GM12878 (cell line): Measurements from ENCODE around the gene TOLLIP. TPM values are rescaled to one million over a fixed set of nuclear protein-coding genes. Genes with fewer than 3 reads are reported as not detected.

Source experiments
- ATAC-seq: fragments of 200-7000 bp; cut with Tn5 transposase; 3 replicates; pipeline ENCODE4 v1.9.1; 2020; ENCODE audit warnings: mild to moderate bottlenecking, moderate library complexity
- BruUV-seq: library from RNA; stranded (reverse); fragments of 400-500 nt; replicated peaks from 2 replicates; lab custom pipeline; 2021; lab: Mats Ljungman, UMichigan
- CTCF ChIA-PET: fragments of 300-600 bp; sonication (Branson Sonifier 250); formaldehyde crosslinking; extraction: SDS; loops from one replicate; lab custom pipeline; 2021; ENCODE audit warnings: inconsistent platforms; lab: Yijun Ruan, JAX
- POLR2A ChIA-PET: fragments of 350-600 bp; formaldehyde crosslinking; extraction: SDS; loops from one replicate; lab custom pipeline; 2021; ENCODE audit warnings: inconsistent platforms; lab: Charles Lee
- RAD21 ChIA-PET: fragments of 300-600 bp; sonication (Branson Sonifier 250); formaldehyde crosslinking; loops from one replicate; lab custom pipeline; 2023; ENCODE audit warnings: antibody characterized with exemption; ENCODE audit not compliant: unreplicated experiment; lab: Charles Lee
- SMC1A ChIA-PET: fragments of 300-600 bp; sonication (Branson Sonifier 250); formaldehyde crosslinking; loops from one replicate; lab custom pipeline; 2023; ENCODE audit not compliant: unreplicated experiment, uncharacterized antibody; lab: Charles Lee
- DNase-seq: peaks from one replicate; pipeline ENCODE4 v3.0.0-alpha.2; 2011; ENCODE audit warnings: low read depth, low spot score
- FAIRE-seq: peaks from 3 replicates; lab custom pipeline; 2011; peaks lifted over from hg19 to GRCh38; lab: Jason Lieb, UNC
- H2AFZ ChIP-seq: 2 replicates; pipeline ENCODE4 v1.6.0; 2011; ENCODE audit warnings: low read depth, low read length, control low read depth; ENCODE audit not compliant: control insufficient read depth
- H3K27ac ChIP-seq: 2 replicates; pipeline ENCODE4 v1.5.1; 2011; ENCODE audit warnings: control low read depth; ENCODE audit not compliant: control insufficient read depth, insufficient read depth
- H3K27me3 ChIP-seq, 2 experiments: replicated peaks in 1 of 2; 2 replicates each; pipeline versions ENCODE4 v1.6.0 to v1.6.1; 2011; ENCODE audit warnings: low read length in 1 of 2; ENCODE audit not compliant: control insufficient read depth in 2 of 2, insufficient read depth in 2 of 2
- H3K36me3 ChIP-seq, 2 experiments: 2 replicates each; pipeline ENCODE4 v1.5.1; 2011; ENCODE audit warnings: low read length in 1 of 2; ENCODE audit not compliant: control insufficient read depth in 2 of 2, insufficient read depth in 2 of 2
- H3K4me1 ChIP-seq: 2 replicates; pipeline ENCODE4 v1.6.1; 2011; ENCODE audit warnings: mild to moderate bottlenecking, low read length, moderate library complexity, mixed read lengths; ENCODE audit not compliant: control insufficient read depth, insufficient read depth
- H3K4me2 ChIP-seq: 2 replicates; pipeline ENCODE4 v1.6.0; 2011; ENCODE audit warnings: control low read depth; ENCODE audit not compliant: control insufficient read depth, insufficient read depth
- H3K4me3 ChIP-seq: fragments of 200-600 bp; sonication (generic); 2 replicates; pipeline ENCODE4 v1.5.1; 2016
- H3K79me2 ChIP-seq: 2 replicates; pipeline ENCODE4 v1.6.0; 2011; ENCODE audit warnings: low read length; ENCODE audit not compliant: control insufficient read depth, insufficient read depth
- H3K9ac ChIP-seq: 2 replicates; pipeline ENCODE4 v1.8.0; 2011; ENCODE audit warnings: low read length, control low read depth, mixed read lengths; ENCODE audit not compliant: control insufficient read depth, insufficient read depth
- H3K9me3 ChIP-seq: replicated peaks from 3 replicates; pipeline ENCODE4 v1.5.1; 2011; ENCODE audit warnings: mild to moderate bottlenecking, low read length; ENCODE audit not compliant: control insufficient read depth, insufficient read depth
- H4K20me1 ChIP-seq: 2 replicates; pipeline ENCODE4 v1.6.0; 2011; ENCODE audit not compliant: control insufficient read depth, insufficient read depth
- DPF2 ChIP-seq: fragments of 450-650 bp; IDR thresholded peaks from 2 replicates; pipeline ENCODE4 v1.6.1; 2017; ENCODE audit warnings: mild to moderate bottlenecking
- EGR1 ChIP-seq, 2 experiments: IDR thresholded peaks; 1 replicate in 1 of 2; 2 replicates in 1 of 2; pipeline ENCODE4 v1.6.1; 2011 to 2012; ENCODE audit warnings: low read depth in 2 of 2, low read length in 2 of 2, borderline replicate concordance in 1 of 2, mild to moderate bottlenecking in 1 of 2, moderate library complexity in 1 of 2
- NFIC ChIP-seq: IDR thresholded peaks from 2 replicates; pipeline ENCODE4 v1.6.1; 2012; ENCODE audit warnings: low read depth, mild to moderate bottlenecking, inconsistent platforms, low read length, moderate library complexity
- NR2C1 ChIP-seq: fragments of 450-650 bp; IDR thresholded peaks from 2 replicates; pipeline ENCODE4 v1.6.1; 2017; ENCODE audit warnings: antibody characterized with exemption, mild to moderate bottlenecking, moderate library complexity
- POLR2A ChIP-seq: IDR thresholded peaks from 2 replicates; pipeline ENCODE4 v1.6.1; 2011; ENCODE audit warnings: low read depth, mild to moderate bottlenecking, low read length
- RFX5 ChIP-seq: IDR thresholded peaks from 2 replicates; pipeline ENCODE4 v1.6.1; 2011; ENCODE audit warnings: low read depth, low read length, improper control_type of control experiment
- STAT1 ChIP-seq: fragments of 450-650 bp; conservative IDR thresholded peaks from 2 replicates; pipeline ENCODE4 v1.6.1; 2014; ENCODE audit warnings: antibody characterized with exemption, mild to moderate bottlenecking
- TCF12 ChIP-seq: IDR thresholded peaks from 2 replicates; pipeline ENCODE4 v1.6.1; 2011; ENCODE audit warnings: low read depth, mild to moderate bottlenecking, low read length
- ZNF24 ChIP-seq: fragments of 450-650 bp; IDR thresholded peaks from 2 replicates; pipeline ENCODE4 v1.6.1; 2017; ENCODE audit warnings: antibody characterized with exemption, mild to moderate bottlenecking
- WGBS: methylation state at CpG from one replicate; pipeline ENCODE4 v1.1.6; 2016; ENCODE audit warnings: low lambda C conversion rate; ENCODE audit not compliant: insufficient replicate concordance, insufficient coverage; ENCODE audit errors: missing lambda C conversion rate; 5-methylcytosine and 5-hydroxymethylcytosine counted together
- in situ Hi-C: fragments of 300-500 bp; cut with MboI; formaldehyde crosslinking; loops from 9 replicates; pipeline ENCODE4 v1.14.3; 2018; ENCODE audit warnings: mixed read lengths
- intact Hi-C: fragments of 100-400 bp; cut with micrococcal nuclease; formaldehyde crosslinking; loops from one replicate; pipeline ENCODE4 v1.14.2; 2022; ENCODE audit not compliant: unreplicated experiment
- polyA plus RNA-seq, 11 experiments: library from polyadenylated mRNA; depleted of rRNA in 4 of 11; unstranded in 6 of 11; stranded (reverse) in 5 of 11; fragments of >200 nt; fragmentation: Nextera tagmentation in 4 of 11; fragmentation: Illumina TruSeq in 1 of 11; extraction: Ambion mirVana in 4 of 11; extraction: Trizol in 1 of 11; gene quantifications; 1 replicate in 1 of 11; 2 replicates in 10 of 11; pipeline versions ENCODE4 v1.2.1 to v1.2.3, GENCODE V29; 2011 to 2016; ENCODE audit warnings: inconsistent platforms in 2 of 11, missing spikeins in 2 of 11, low read depth in 1 of 11
- total RNA-seq, 4 experiments: library from RNA; depleted of rRNA in 3 of 4; stranded (reverse); fragments of >200 nt in 3 of 4; fragmentation: Illumina TruSeq in 1 of 4; extraction: Trizol in 1 of 4; gene quantifications; 2 replicates each; pipeline versions ENCODE4 v1.2.1 to v1.2.3, GENCODE V29; 2013 to 2021
- TF ChIP-seq, protein P1 (sequence below): fragments of 450-650 bp; IDR thresholded peaks from 2 replicates; pipeline ENCODE4 v1.6.1; 2017; ENCODE audit warnings: mild to moderate bottlenecking, low read depth, inconsistent platforms; ENCODE audit not compliant: poor library complexity, severe bottlenecking

Gene TOLLIP
- total and polyA plus RNA-seq, 10 of the 15 experiments (the other 5 are each of a cell fraction or from before 2014, with no cell fraction given) = 0.47 to 39.5 (median 21.6) TPM

DNA sequence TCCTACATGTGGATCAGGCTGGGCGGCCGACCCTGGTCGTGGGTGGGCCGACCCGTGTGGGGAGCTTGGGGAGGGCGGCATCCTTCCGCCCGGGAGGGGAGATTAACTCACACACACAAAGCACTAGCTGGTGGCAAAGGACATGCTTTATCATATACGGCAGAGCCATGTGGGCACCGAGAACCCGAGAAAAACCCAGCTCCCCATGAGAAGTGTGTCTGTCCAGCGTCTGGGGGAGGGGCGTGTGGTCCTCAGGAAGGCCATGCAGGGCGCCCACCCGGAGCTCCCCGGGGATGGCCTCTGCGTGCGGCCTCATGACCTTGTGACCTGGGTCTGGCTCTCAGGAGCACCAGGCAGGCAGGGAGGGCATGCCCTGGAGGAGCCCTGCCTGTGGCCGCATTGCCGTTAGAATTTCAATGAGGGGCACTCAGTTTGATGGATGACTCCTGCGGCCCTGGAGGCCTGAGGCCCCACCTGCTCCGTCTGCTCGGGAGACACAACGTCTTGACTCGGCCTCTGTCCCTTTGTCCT lies 39.4 kb upstream of the TOLLIP start:
- intact Hi-C loops = no loop called here
- Histone ChIP-seq H3K79me2 (no peaks in the 10 kb centered on the region), H3K9me3 (no peaks in the 10 kb centered on the region), H2AFZ (no peak overlapping the region), H4K20me1 (no peaks in the 10 kb centered on the region), H3K36me3 (no peaks in the 10 kb centered on the region), H3K27ac (no peak overlapping the region), H3K27me3 (no peaks in the 10 kb centered on the region), H3K4me1 (no peaks in the 10 kb centered on the region), H3K4me2 (no peak overlapping the region), H3K9ac (no peak overlapping the region), H3K4me3 (no peak overlapping the region)
- BruUV-seq = no TSS peak
- SMC1A ChIA-PET = no interaction called here
- in situ Hi-C loops = no loop called here
- TF ChIP-seq EGR1 (IDR thresholded peaks at IDR 0.05; ENCODE audit: borderline replicate concordance in 1 of 2, low read depth in 2 of 2, low read length in 2 of 2) (no peak), NFIC (no peak), ZNF24 (no peak)
- FAIRE-seq (no peak), ATAC-seq (no peak), DNase-seq (no peak)
- CTCF ChIA-PET = no interaction called here
- RAD21 ChIA-PET = no interaction called here
- POLR2A ChIA-PET = no interaction called here
- 33% methylated on average over 25 of the region's 25 CpGs for WGBS

DNA sequence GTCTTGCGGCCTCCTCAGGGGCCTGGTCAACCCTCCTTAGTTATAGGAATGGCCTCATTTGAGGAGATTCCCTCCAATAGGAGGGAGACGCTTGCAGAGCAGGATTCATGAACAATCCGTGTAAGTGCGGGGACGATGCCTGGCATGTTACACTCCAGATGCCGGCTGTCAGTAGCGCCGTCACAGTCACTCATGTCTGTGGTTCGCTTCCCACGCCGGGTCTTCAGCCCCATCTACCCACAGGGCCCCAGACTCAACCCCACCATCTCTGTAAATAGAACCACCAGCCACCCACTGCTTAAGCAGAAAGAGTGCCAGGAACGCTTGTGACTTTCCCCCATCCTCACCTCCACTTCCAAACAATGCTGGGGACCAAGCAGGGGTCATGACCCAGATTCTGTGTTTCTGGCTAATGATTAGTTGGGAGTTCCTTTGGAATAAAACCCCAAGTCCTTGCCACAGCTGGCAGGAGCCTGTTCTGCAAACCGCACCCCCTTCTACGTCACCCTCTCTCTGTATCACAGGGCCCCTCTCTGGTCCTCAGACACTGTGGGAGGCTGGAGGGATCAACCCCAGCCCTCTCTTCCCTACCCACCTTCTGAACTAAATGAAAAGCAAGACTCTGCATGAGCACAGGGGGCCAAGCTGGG lies 38.8 kb upstream of the TOLLIP start:
- FAIRE-seq = no peak
- Histone ChIP-seq H3K4me3 (no peak overlapping the region), H3K79me2 (no peaks in the 10 kb centered on the region), H2AFZ (no peak overlapping the region), H3K4me2 (no peak overlapping the region), H3K36me3 (no peaks in the 10 kb centered on the region), H3K9me3 (no peaks in the 10 kb centered on the region), H3K9ac (no peak overlapping the region), H3K27me3 (no peaks in the 10 kb centered on the region), H4K20me1 (no peaks in the 10 kb centered on the region), H3K27ac (no peak overlapping the region), H3K4me1 (no peaks in the 10 kb centered on the region)
- TF ChIP-seq RFX5 (no peak), POLR2A (no peak), STAT1 (no peak), TCF12 (no peak), NR2C1 (no peak), DPF2 (no peak)
- TF ChIP-seq, protein P1, sequence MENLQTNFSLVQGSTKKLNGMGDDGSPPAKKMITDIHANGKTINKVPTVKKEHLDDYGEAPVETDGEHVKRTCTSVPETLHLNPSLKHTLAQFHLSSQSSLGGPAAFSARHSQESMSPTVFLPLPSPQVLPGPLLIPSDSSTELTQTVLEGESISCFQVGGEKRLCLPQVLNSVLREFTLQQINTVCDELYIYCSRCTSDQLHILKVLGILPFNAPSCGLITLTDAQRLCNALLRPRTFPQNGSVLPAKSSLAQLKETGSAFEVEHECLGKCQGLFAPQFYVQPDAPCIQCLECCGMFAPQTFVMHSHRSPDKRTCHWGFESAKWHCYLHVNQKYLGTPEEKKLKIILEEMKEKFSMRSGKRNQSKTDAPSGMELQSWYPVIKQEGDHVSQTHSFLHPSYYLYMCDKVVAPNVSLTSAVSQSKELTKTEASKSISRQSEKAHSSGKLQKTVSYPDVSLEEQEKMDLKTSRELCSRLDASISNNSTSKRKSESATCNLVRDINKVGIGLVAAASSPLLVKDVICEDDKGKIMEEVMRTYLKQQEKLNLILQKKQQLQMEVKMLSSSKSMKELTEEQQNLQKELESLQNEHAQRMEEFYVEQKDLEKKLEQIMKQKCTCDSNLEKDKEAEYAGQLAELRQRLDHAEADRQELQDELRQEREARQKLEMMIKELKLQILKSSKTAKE = no peak
- ChIA-PET RAD21 (no interaction called here), SMC1A (no interaction called here), CTCF (no interaction called here), POLR2A (no interaction called here)
- intact Hi-C loops (no loop called here), in situ Hi-C loops (no loop called here)
- 49% methylated on average over 14 of the region's 14 CpGs for WGBS
- ATAC-seq = no peak
- BruUV-seq = no TSS peak
- DNase-seq = no peak
